Esophagus (tissue), 2 donors: ENCODE results near the gene REEP6. TPM values are rescaled to one million over a fixed set of nuclear protein-coding genes. Genes with fewer than 3 reads are reported as not detected.
"Not testable (repeated sequence)": the region's sequence is repeated elsewhere in the genome, so short reads cannot be mapped to it uniquely, and the experiment has no call there.

Experiments used
- H3K27ac ChIP-seq, 2 donors: one replicate each; pipeline ENCODE4 v1.5.1; 2013; ENCODE audit warnings: low read depth in 2 of 2, mild to moderate bottlenecking in 2 of 2, inconsistent platforms in 1 of 2, low read length in 1 of 2, moderate library complexity in 1 of 2
- H3K27me3 ChIP-seq, 2 donors: one replicate each; pipeline ENCODE4 v1.6.1; 2013; ENCODE audit warnings: low read length in 2 of 2, control low read depth in 1 of 2, mild to moderate bottlenecking in 1 of 2; ENCODE audit not compliant: insufficient read depth in 2 of 2, control insufficient read depth in 1 of 2
- H3K36me3 ChIP-seq, 2 donors: one replicate each; pipeline ENCODE4 v1.6.1; 2013; ENCODE audit warnings: low read length in 1 of 2; ENCODE audit not compliant: control insufficient read depth in 2 of 2, insufficient read depth in 2 of 2
- H3K4me1 ChIP-seq, 2 donors: one replicate each; pipeline ENCODE4 v1.6.1; 2013; ENCODE audit warnings: low read length in 1 of 2; ENCODE audit not compliant: control insufficient read depth in 2 of 2, insufficient read depth in 2 of 2
- H3K4me3 ChIP-seq, 2 donors: one replicate each; pipeline ENCODE4 v1.5.1; 2013; ENCODE audit warnings: low read length in 2 of 2, mild to moderate bottlenecking in 2 of 2, low read depth in 1 of 2, moderate library complexity in 1 of 2
- H3K9me3 ChIP-seq, 2 donors: one replicate each; pipeline ENCODE4 v1.6.1; 2013; ENCODE audit warnings: mild to moderate bottlenecking in 2 of 2, low read depth in 1 of 2, low read length in 1 of 2, moderate library complexity in 1 of 2; ENCODE audit not compliant: control insufficient read depth in 2 of 2, insufficient read depth in 1 of 2
- WGBS, 2 donors: extraction: QIAGEN DNeasy Blood & Tissue Kit; methylation state at CpG; one replicate each; pipeline ENCODE4 v1.1.7; 2013; 5-methylcytosine and 5-hydroxymethylcytosine counted together
- polyA plus RNA-seq, 2 donors: library from polyadenylated mRNA; stranded (reverse); fragments of 200-250 nt; gene quantifications; one replicate each; pipeline ENCODE4 v1.2.3, GENCODE V29; 2013
- donor health status: healthy with polysubstance abuse.
- donor health status: Bipolar disorder and iron deficiency.

Gene REEP6
- polyA plus RNA-seq, 2 donors: 10.1 to 14.4 TPM

DNA sequence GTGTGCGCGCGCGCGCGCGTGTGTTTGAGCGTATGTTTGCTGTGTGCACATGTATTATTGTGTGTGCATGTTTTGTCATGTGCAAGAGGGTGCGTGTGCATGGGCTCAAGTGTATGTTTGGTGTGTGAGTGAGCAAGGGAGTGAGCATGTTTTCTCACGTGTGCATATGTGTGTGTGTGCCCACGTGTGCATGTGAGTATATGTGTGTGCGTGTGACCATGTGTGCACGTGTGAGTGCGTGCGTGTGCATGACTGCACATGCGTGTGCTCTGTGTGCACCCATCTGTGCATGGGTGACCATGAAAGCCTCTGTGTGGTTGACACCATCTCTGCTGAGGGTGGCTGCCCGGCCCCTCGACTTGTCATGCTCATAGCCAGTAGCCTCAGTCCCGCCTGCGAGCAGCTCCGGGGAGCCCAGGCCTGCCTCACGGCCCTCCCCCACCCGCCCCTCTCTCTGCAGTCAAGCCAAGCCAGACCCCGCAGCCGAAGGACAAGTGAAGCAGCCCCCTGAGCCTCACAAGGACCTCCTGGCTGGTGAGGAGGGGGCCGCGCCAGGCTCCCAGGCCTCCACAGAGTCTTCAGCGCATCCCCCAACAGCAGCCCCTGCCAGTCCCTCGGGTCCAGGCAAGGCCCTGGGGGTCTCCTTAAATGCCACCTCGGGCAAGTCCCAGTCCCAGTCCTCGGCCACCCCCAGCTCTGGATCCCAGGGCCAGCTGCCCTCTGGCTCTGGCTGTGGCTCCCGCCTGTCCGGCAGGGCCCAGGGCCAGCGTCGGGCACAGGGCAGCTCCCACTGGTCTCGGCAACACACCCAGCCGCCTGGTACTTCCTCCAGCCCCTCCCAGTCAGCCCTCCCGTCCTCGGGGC, 6.0 kb downstream of the REEP6 start:
- WGBS, 2 donors: 57 to 68% methylated on average over 39 of the region's 39 CpGs
- H3K9me3 ChIP-seq: no peaks in the 10 kb centered on the region
- H3K36me3 ChIP-seq: no peaks in the 10 kb centered on the region
- no peak overlapping the region for H3K27ac ChIP-seq
- H3K4me3 ChIP-seq: peak overlapping the region in 1 of 2 donors; percentile 5
- H3K27me3 ChIP-seq: no peaks in the 10 kb centered on the region
- H3K4me1 ChIP-seq: peaks cover 2 to 9% of the 10 kb centered on the region in 2 donors

GRCh38 chr19:1497578-1498235, 6.7 kb downstream of the REEP6 start:
- Histone ChIP-seq H3K4me1 (peaks cover 2 to 9% of the 10 kb centered on the region in 2 donors), H3K9me3 (no peaks in the 10 kb centered on the region), H3K4me3 (no peak overlapping the region), H3K27me3 (peaks cover 0 to 1% of the 10 kb centered on the region in 2 donors), H3K36me3 (no peaks in the 10 kb centered on the region), H3K27ac (no peak overlapping the region)
- 86 to 87% methylated on average over 25 of the region's 25 CpGs for WGBS, 2 donors

GRCh38 chr19:1499231-1499630, 8.2 kb downstream of the REEP6 start:
- 84 to 91% methylated on average over 10 to 34 of the region's 34 CpGs for WGBS, 2 donors
- H3K36me3 ChIP-seq, H3K9me3 ChIP-seq, H3K4me3 ChIP-seq, H3K27me3 ChIP-seq, H3K27ac ChIP-seq: not testable (repeated sequence)
- H3K4me1 ChIP-seq: peaks cover 8 to 19% of the 10 kb centered on the region in 2 donors

DNA sequence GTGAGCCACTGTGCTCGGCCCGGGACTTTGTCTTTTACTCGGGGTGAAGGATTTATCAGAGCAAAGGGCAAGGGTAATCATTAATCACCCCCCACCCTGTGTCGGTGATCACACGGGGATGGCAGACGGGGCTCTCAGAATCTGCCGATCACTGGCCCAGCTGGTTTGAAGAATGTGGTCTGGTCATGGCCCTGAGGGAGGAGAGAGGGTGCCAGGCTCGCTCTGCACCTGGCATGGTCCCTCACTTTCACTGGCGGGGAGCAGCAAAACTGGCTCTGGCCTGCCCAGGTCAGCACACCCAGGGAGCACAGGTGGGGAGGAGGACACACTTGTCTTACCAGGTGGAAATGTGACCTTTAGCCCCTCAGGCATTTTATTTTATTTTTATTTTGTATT, 10.2 kb downstream of the REEP6 start:
- Histone ChIP-seq H3K4me1 (peaks cover 8 to 15% of the 10 kb centered on the region in 2 donors), H3K9me3 (no peaks in the 10 kb centered on the region), H3K4me3 (no peak overlapping the region), H3K27ac (no peak overlapping the region), H3K36me3 (no peaks in the 10 kb centered on the region), H3K27me3 (peaks cover 0 to 4% of the 10 kb centered on the region in 2 donors)
- WGBS, 2 donors: 32 to 38% methylated on average over 9 of the region's 9 CpGs

DNA sequence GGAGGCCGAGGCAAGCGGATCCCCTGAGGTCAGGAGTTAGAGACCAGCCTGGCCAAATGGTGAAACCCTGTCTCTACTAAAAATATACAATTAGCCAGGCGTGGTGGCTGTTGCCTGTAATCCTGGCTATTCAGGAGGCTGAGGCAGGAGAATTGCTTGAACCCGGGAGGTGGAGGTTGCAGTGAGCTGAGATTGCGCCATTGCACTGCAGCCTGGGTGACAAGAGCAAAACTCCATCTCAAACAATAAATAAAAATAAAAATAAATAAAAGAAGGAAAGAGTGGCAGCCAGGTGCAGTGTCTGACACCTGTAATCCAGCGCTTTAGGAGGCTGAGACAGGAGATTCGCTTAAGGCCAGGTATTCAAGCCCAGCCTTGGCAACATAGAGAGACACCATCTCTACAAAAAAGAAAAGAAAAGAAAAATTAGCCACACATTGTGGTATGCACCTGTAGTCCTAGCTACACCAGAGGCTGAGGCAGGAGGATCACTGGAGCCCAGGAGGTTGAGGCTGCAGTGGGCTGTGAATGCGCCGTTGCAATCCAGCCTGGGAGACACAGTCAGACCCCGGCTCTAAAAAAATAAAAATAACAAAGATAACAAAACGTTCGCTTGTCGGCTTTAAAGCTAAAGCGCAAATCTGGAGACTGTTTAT, 11.6 kb downstream of the REEP6 start:
- H3K27me3 ChIP-seq: peaks cover 0 to 4% of the 10 kb centered on the region in 2 donors
- no peak overlapping the region for H3K27ac ChIP-seq
- H3K4me3 ChIP-seq: no peak overlapping the region
- 58 to 63% methylated on average over 14 of the region's 14 CpGs for WGBS, 2 donors
- H3K9me3 ChIP-seq: no peaks in the 10 kb centered on the region
- H3K4me1 ChIP-seq: peaks cover 6 to 14% of the 10 kb centered on the region in 2 donors
- H3K36me3 ChIP-seq: no peaks in the 10 kb centered on the region

DNA sequence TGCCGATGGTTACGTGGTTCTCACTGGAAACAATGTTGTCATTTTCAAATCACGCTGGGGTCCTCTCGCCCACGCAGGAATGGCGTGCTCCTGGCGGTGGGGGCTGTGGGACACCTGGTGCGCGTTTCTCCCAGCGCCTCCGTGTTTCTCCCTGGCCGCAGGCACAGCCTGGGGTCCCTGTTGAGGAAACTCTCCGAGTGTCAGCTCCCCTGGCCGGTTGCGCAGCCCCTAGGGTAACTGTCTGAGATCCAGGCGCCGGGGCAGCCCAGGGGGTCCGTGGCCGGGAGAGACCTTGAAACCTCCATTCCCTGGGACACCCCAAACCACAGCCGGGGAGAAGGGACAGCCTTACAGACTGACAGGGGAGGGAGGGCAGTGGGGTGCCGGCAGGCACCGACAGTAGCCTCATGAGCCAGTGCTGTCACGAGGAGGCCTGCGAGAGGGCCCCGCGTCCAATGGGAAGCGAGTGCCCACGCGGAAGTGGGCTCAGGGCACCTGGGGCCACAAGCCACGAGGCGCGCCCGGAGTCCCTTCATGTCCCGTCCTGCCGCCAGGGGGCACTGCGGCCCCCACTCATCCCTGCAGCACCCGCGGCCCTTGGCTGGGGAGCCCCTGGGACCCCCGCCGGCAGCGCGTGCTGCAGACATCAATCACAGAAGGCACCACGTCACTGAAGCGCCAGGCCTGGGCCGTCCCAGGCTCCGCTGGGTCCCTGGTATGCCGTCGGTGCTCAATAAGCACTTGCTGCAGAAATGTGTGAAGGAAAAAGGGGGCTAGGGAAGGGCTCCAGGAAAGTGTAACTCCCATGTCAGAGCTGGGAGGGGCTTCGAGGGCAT, 12.3 kb downstream of the REEP6 start:
- Histone ChIP-seq H3K9me3 (no peaks in the 10 kb centered on the region), H3K27me3 (peaks cover 0 to 4% of the 10 kb centered on the region in 2 donors), H3K4me1 (peaks cover 6 to 15% of the 10 kb centered on the region in 2 donors), H3K36me3 (no peaks in the 10 kb centered on the region), H3K27ac (no peak overlapping the region), H3K4me3 (no peak overlapping the region)
- WGBS, 2 donors: 7 to 10% methylated on average over 43 to 49 of the region's 49 CpGs

- no peaks in the 10 kb centered on the region for H3K36me3 ChIP-seq
- 53% methylated on average over 23 of the region's 23 CpGs for WGBS, 2 donors
- peaks cover 6 to 17% of the 10 kb centered on the region in 2 donors for H3K4me1 ChIP-seq
- H3K27me3 ChIP-seq: peaks cover 0 to 4% of the 10 kb centered on the region in 2 donors
- no peaks in the 10 kb centered on the region for H3K9me3 ChIP-seq
- no peak overlapping the region for H3K4me3 ChIP-seq
- no peak overlapping the region for H3K27ac ChIP-seq
Measured at GRCh38 chr19:1503925-1504773, 13.2 kb downstream of the REEP6 start.

DNA sequence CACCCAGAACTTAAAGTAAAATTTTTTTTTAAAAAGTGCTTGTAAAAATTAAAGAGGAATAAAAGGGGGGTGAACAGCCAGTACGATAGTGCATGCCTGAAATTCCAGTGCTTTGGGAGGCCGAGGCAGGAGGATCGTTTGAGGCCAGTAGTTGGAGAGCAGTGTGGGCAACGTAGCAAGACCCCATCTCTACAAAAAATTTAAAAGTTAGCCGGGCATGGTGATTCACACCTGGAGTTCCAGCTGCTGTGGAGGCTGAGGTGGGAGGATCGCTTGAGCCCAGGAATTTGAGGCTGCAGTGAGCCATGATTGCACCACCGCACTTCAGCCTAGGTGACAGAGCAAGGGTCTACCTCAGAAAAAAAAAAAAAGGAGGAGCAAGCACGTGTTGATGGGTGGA, 14.0 kb downstream of the REEP6 start:
- peaks cover 0 to 4% of the 10 kb centered on the region in 2 donors for H3K27me3 ChIP-seq
- H3K36me3 ChIP-seq: no peaks in the 10 kb centered on the region
- no peak overlapping the region for H3K4me3 ChIP-seq
- no peaks in the 10 kb centered on the region for H3K9me3 ChIP-seq
- no peak overlapping the region for H3K27ac ChIP-seq
- peaks cover 6 to 21% of the 10 kb centered on the region in 2 donors for H3K4me1 ChIP-seq
- WGBS, 2 donors: 77 to 82% methylated on average over 8 of the region's 8 CpGs
